Activated T-cell treated with anti-CD3 and anti-CD28 coated beads for 48 hours (primary cell): ENCODE results near the gene LAMC1.

Experiments used
- DNase-seq: peaks from one replicate; pipeline ENCODE4 v3.0.0-alpha.2; 2020; ENCODE audit warnings: low read depth

LAMC1 gene

GRCh38 chr1:183023146-183023600 lies at the start of gene LAMC1:
LAMC1 (plus strand) TSS chr1:183023420; CDS start chr1:183023717, 297 bp downstream.
- peak; percentile 6 for DNase-seq

GRCh38 chr1:182974506-182975191 lies 48.6 kb upstream of the LAMC1 start:
- no peak for DNase-seq

- DNase-seq: no peak
Measured at GRCh38 chr1:182977480-182977879, 45.7 kb upstream of the LAMC1 start.

GRCh38 chr1:182978151-182978853 lies 44.9 kb upstream of the LAMC1 start:
- no peak for DNase-seq

- DNase-seq: no peak
Measured at GRCh38 chr1:182984138-182984537, 39.1 kb upstream of the LAMC1 start.

GRCh38 chr1:182984621-182985020 lies 38.6 kb upstream of the LAMC1 start:
- DNase-seq: no peak

- no peak for DNase-seq
Measured at GRCh38 chr1:182985876-182986275, 37.3 kb upstream of the LAMC1 start.

GRCh38 chr1:182990413-182991144 lies 32.6 kb upstream of the LAMC1 start:
- no peak for DNase-seq

- no peak for DNase-seq
Measured at GRCh38 chr1:182993746-182994145, 29.5 kb upstream of the LAMC1 start.

- DNase-seq: no peak
Measured at GRCh38 chr1:182995894-182996293, 27.3 kb upstream of the LAMC1 start.

GRCh38 chr1:182996816-182997215 lies 26.4 kb upstream of the LAMC1 start:
- DNase-seq: no peak

GRCh38 chr1:182998482-182998881 lies 24.7 kb upstream of the LAMC1 start:
- DNase-seq: no peak

- DNase-seq: no peak
Measured at GRCh38 chr1:183000167-183000962, 22.9 kb upstream of the LAMC1 start.

GRCh38 chr1:183002267-183002666 lies 21.0 kb upstream of the LAMC1 start:
- DNase-seq: no peak

- no peak for DNase-seq
Measured at GRCh38 chr1:183002797-183003196, 20.4 kb upstream of the LAMC1 start.

GRCh38 chr1:183003203-183003602 lies 20.0 kb upstream of the LAMC1 start:
- no peak for DNase-seq

GRCh38 chr1:183004141-183004540 lies 19.1 kb upstream of the LAMC1 start:
- no peak for DNase-seq

- no peak for DNase-seq
Measured at GRCh38 chr1:183011859-183012258, 11.4 kb upstream of the LAMC1 start.

GRCh38 chr1:183012301-183012994 lies 10.8 kb upstream of the LAMC1 start:
- DNase-seq: no peak

- DNase-seq: no peak
Measured at GRCh38 chr1:183019139-183019740, 4.0 kb upstream of the LAMC1 start.

- no peak for DNase-seq
Measured at GRCh38 chr1:183019860-183020259, 3.4 kb upstream of the LAMC1 start.
